ENCODE data around the gene BABAM2. TPM values are rescaled to one million over a fixed set of nuclear protein-coding genes. Genes with fewer than 3 reads are reported as not detected.

Gene BABAM2
- total RNA-seq, 1 experiment from 2014 or later = 27.1 TPM

DNA sequence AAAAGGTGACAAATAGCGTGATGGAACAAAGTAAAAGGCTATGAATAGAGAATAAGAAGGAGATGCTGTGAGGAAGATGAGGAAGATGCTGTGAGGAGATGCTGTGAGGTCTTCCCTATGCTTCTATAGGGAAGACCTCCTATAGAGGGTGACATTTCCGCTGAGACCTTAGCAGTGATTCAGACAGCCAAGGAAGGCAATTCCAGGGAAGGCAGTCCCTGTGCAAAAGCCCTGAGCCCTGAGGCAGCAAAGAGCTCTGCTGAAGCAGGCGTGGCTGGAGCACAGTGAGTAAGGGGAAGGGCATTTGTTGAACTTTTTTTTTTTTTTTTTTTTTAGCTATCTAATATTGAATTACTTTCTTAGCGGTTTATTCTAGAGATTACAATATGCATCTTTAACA is 359.5 kb downstream of the BABAM2 start:
- no CpG with 5 or more reads among the region's 4 CpGs for whole genome bisulfite sequencing (ENCODE audit: extremely low coverage, insufficient read length, low lambda C conversion rate)
- no peak overlapping the region for H3K23ac ChIP-seq (ENCODE audit: insufficient read length, low read depth, low read length)
- no peak overlapping the region for H3K4me3 Mint-ChIP-seq
- no peaks in the 10 kb centered on the region for H3K23me2 ChIP-seq (ENCODE audit: insufficient read length, low read depth, low read length, poor library complexity, severe bottlenecking)
- no peaks in the 10 kb centered on the region for H3K36me3 Mint-ChIP-seq (ENCODE audit: insufficient read depth in 1 of 3, low read depth in 3 of 3)
- no peak overlapping the region for H3K4ac ChIP-seq (ENCODE audit: low read depth, low read length)
- H3K56ac ChIP-seq (ENCODE audit: insufficient read length, low read depth, low read length) = no peak overlapping the region
- no peak overlapping the region for H2AFZ ChIP-seq (ENCODE audit: low read length)
- H3K18ac ChIP-seq (ENCODE audit: insufficient read length, low read depth, low read length) = no peak overlapping the region
- no peak overlapping the region for H4K5ac ChIP-seq (ENCODE audit: insufficient read length, low read depth, low read length)
- no peaks in the 10 kb centered on the region for H3K9me3 ChIP-seq (ENCODE audit: control insufficient read depth, low read depth, low read length)
- no peak overlapping the region; a peak in 1 of 7 replicates for H3K27ac Mint-ChIP-seq
- no peaks in the 10 kb centered on the region for H3K9me3 Mint-ChIP-seq
- no peak overlapping the region for H2BK15ac ChIP-seq (ENCODE audit: low read depth, low read length)
- no peaks in the 10 kb centered on the region for H3K27me3 Mint-ChIP-seq (ENCODE audit: low read depth)
- no peak overlapping the region for H4K8ac ChIP-seq (replicated peaks; ENCODE audit: insufficient read length, low read depth, low read length)
- no peaks in the 10 kb centered on the region for H4K20me1 ChIP-seq (ENCODE audit: control insufficient read depth, insufficient read depth, insufficient read length)
- no peak for DNase-seq
- H4K91ac ChIP-seq (ENCODE audit: insufficient read length, low read depth, low read length) = no peak overlapping the region
- no peaks in the 10 kb centered on the region for H3K79me2 ChIP-seq (ENCODE audit: insufficient read depth, low read length)
- no peaks in the 10 kb centered on the region for H3K4me1 Mint-ChIP-seq
- no peak overlapping the region for H3T11ph ChIP-seq (ENCODE audit: low read length)
- H3K9ac ChIP-seq (ENCODE audit: extremely low read depth, insufficient read length, low read length) = no peak overlapping the region
- no peak overlapping the region for H3K14ac ChIP-seq (ENCODE audit: insufficient read depth, low read length)
- no peaks in the 10 kb centered on the region; the same call in 1 of the 2 replicates for H3K4me1 ChIP-seq (ENCODE audit: insufficient read depth, low read length)
- no peak overlapping the region for H2BK120ac ChIP-seq (ENCODE audit: low read depth, low read length, poor library complexity, severe bottlenecking)
- H2BK20ac ChIP-seq (ENCODE audit: low read depth, low read length, poor library complexity, severe bottlenecking) = no peak overlapping the region
- TF ChIP-seq, protein P1, sequence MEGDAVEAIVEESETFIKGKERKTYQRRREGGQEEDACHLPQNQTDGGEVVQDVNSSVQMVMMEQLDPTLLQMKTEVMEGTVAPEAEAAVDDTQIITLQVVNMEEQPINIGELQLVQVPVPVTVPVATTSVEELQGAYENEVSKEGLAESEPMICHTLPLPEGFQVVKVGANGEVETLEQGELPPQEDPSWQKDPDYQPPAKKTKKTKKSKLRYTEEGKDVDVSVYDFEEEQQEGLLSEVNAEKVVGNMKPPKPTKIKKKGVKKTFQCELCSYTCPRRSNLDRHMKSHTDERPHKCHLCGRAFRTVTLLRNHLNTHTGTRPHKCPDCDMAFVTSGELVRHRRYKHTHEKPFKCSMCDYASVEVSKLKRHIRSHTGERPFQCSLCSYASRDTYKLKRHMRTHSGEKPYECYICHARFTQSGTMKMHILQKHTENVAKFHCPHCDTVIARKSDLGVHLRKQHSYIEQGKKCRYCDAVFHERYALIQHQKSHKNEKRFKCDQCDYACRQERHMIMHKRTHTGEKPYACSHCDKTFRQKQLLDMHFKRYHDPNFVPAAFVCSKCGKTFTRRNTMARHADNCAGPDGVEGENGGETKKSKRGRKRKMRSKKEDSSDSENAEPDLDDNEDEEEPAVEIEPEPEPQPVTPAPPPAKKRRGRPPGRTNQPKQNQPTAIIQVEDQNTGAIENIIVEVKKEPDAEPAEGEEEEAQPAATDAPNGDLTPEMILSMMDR (conservative IDR thresholded peaks at IDR 0.05) = no peak
- no peaks in the 10 kb centered on the region for H3K27me3 ChIP-seq (ENCODE audit: insufficient read depth, low read length)
- H3K27ac ChIP-seq (ENCODE audit: insufficient read length, low read depth, low read length) = no peak overlapping the region
- H2AK5ac ChIP-seq (ENCODE audit: insufficient read length, low read length) = no peak overlapping the region
- no peak overlapping the region for H2BK12ac ChIP-seq (ENCODE audit: insufficient read length, low read depth, low read length)
- H3K79me1 ChIP-seq (ENCODE audit: insufficient read depth, low read depth, low read length, poor library complexity, severe bottlenecking) = no peaks in the 10 kb centered on the region
- H3K4me2 ChIP-seq (ENCODE audit: insufficient read depth, insufficient read length, low read length) = no peak overlapping the region
- H2BK5ac ChIP-seq (ENCODE audit: insufficient read length, low read length) = no peak overlapping the region

Data from H9 (cell line).